Measurements from ENCODE around the gene RGMB.

DNA sequence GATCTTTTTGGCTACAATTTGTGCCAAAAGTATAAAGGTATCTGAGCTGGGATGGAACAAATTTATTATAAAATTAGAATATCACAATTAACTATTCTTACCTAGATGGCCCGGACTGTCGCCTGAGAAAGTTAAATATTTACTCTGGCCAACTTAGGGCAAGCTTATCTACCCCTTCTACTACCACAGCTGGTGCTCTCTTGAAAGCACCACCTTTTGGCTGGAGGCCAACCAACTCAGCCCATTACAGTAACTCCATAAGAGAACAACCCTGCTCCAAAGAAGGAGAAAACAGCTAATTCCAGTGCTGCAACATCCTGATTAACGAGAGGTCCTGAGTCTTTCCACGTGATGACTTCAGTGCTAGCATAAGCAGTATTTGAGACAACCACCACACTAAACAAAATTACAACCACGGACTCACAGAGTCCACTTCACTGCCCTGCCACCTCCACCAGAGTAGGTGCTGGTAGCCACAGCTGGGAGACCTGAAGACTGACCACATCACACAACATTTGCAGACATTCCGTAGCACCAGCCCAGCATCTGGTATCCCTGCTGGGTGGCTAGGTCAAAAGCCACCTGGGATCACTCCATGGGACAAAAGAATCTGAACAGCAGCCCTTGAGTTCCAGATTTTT, 43.2 kb downstream of the RGMB start:
- TF ChIP-seq EZH2 (IDR thresholded peaks at IDR 0.05) (no peak), POLR2AphosphoS5 (IDR thresholded peaks at IDR 0.05; ENCODE audit: borderline replicate concordance, low read depth, low read length) (no peak), FOXP2 (optimal IDR thresholded peaks at IDR 0.05; ENCODE audit: control extremely low read depth, extremely low read length, insufficient read depth) (no peak)
